NCI-H526 treated with DMSO at 0.1 percent for 48 hours (cell line): ENCODE results near the gene DPP6.
A peak's percentile ranks its signal among the peaks of the same experiment; 100 is the strongest.

Experiments
- DNase-seq: peaks from one replicate; lab custom pipeline; 2025; lab: John Stamatoyannopoulos, UW

DPP6 gene

GRCh38 chr7:154827007-154827406, 774.8 kb downstream of the DPP6 start:
- no peak for DNase-seq

DNA sequence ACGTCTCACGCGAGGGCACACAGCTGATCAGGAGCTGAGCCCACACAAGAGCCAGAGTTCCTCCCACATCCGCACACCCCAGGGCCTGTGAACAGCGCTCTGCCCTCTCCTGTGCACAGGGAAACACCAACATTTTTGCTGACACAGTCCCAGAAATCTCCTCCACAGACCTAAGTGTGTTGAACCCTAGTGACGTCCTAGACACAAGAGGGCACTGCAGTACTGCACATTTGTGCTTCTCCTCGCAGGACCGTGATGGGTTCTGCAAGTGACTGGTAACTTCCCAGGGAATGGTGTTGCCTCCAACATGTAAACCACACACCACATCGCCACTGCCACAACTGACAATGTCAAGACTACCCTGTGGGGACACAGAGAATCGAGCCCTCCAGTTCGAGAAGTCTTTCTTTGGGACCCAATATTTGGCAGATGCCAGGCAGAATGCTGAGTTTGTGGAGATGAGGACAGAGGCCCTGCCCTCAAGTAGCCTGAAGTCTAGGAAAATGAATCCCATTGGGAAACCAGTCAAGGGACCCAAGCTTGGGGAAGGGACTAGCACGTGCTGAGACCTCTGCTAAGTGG, 780.5 kb downstream of the DPP6 start:
- peak; percentile 62 for DNase-seq

- DNase-seq = no peak
Measured at GRCh38 chr7:154836021-154836448, 783.8 kb downstream of the DPP6 start.

DNA sequence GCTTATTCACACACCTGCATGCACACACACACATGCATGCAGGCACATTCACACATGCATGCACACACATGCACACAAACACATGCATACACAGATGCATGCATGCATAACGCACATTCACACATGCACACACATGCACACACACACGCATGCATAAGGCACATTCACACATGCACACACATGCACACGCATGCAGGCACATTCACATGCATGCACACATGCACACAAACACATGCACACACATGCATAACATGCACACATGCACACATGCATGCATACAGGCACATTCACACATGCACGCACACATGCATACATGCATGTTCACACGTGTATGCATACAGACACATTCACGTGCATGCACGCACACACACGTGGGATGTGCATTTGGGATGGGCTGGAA, 784.9 kb downstream of the DPP6 start:
- DNase-seq = no peak

GRCh38 chr7:154837622-154838021, 785.4 kb downstream of the DPP6 start:
- no peak for DNase-seq

GRCh38 chr7:154840086-154840485, 787.9 kb downstream of the DPP6 start:
- DNase-seq = no peak

GRCh38 chr7:154841731-154842331, 789.6 kb downstream of the DPP6 start:
- DNase-seq = peak; percentile 93

- no peak for DNase-seq
Measured at GRCh38 chr7:154842591-154842990, 790.4 kb downstream of the DPP6 start.

DNA sequence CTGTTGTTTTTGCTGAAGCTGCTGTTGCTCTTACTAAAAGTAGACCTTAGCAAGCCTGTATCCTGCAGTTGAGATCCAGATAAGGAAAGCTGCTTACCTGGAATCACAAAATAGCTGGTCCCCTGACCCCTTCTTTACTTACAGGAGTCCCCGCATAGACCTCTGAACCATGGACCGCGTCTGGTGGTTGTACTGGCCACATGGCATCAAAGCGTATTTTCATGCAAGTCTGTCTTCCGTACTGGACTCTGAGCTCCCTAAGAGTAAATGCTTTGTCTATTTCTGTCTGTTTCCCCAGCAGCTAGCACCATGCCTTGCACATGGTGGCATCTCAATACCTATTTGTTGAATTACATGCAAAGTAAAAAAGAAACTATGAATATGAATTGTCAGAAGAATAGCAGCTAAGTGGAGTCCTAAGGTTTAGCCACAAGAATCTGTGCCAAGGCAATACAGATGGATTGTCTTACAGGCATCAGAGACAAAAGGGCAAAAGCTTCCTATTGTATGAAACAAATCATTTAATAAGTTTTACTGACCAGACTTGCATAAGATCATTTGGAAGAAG, 791.6 kb downstream of the DPP6 start:
- no peak for DNase-seq

- no peak for DNase-seq
Measured at GRCh38 chr7:154844499-154844898, 792.3 kb downstream of the DPP6 start.

GRCh38 chr7:154844955-154845354, 792.8 kb downstream of the DPP6 start:
- no peak for DNase-seq

- no peak for DNase-seq
Measured at GRCh38 chr7:154848464-154848863, 796.3 kb downstream of the DPP6 start.

DNA sequence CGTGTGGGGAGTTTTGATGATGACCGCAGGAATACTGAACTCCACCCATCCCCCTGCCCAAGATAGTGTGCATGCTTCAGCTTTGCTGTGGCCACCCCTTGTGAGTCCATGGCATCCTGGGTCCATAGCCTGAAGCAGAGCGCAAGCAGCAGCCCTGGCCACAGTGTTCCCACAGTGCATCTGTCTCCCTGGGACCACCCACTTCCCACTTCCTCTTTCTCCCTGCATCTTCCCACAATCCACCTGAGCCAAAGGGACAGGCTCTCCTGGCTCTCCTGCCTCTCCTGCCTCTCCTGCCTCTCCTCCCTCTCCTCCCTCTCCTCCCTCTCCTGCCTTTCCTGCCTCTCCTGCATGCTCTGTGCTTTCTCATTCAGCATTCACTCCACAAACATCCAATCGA, 800.0 kb downstream of the DPP6 start:
- no peak for DNase-seq

- DNase-seq = no peak
Measured at GRCh38 chr7:154853063-154853726, 801.0 kb downstream of the DPP6 start.

GRCh38 chr7:154853727-154854095, 801.5 kb downstream of the DPP6 start:
- DNase-seq = no peak

GRCh38 chr7:154854836-154855235, 802.6 kb downstream of the DPP6 start:
- no peak for DNase-seq

GRCh38 chr7:154855366-154855765, 803.2 kb downstream of the DPP6 start:
- DNase-seq = no peak

GRCh38 chr7:154856733-154857132, 804.5 kb downstream of the DPP6 start:
- no peak for DNase-seq

DNA sequence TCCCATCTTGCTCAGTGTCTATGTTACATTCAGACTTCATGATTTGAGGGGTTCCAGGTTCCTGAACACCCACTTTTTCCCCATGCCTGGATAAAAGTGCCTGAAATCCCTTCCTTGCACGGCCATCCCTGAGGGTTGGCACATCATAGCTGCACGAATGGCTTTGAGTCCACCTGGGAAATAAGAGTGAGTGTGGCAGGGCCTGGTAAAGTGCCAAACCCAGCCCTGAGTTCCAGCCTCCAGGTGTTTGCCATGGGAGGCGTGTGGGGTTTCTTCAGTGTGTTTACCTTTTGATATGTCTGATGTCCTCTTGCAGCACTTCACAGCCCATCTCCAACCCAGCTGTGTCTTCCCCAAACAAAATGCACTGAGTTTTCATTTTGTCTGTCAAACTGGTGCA, 805.0 kb downstream of the DPP6 start:
- no peak for DNase-seq

DNA sequence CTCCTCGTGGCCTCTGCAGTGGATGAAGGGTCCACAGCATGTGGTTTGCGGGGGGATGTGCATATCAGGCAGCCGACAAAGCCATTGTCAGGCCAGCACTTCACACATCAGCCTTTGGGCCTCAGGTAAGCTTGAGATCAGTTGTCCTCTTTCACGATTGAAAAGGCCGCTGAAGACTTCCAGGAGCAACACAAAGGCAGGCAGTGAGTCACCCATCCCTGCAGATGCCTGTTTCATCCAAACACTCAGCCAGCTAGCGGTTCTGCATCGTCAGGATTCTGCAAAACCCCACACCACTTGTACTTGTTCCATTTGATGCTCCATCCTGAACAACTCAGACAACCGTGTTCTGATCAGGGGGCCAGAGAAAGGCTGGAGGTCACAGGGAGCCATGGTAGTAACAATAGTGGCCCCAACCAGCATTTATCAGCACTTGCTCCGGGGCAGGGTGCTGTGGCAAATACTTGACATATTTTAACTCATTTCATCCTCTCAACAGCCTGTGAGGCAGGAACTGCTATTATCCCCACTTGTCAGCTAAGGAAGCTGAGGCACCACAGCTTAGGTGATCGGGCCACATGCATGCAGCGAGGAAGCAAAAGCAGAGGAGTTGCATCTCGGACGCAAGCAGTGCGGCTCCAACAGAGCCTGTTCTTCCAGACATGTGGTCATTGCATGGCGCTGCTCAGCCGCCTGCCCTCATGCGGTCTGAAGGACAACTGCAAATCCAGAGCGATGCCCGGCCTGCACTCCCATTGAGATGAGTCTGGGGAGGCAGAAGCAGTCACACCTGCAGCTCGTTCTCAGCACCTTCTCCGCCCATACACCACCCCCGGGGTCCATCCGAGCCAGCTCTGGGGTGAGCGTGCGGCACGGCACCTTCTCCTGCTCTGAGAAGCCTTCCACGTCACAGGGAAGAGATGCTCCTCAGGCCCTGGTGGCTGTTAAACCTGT, 805.8 kb downstream of the DPP6 start:
- no peak for DNase-seq

DNA sequence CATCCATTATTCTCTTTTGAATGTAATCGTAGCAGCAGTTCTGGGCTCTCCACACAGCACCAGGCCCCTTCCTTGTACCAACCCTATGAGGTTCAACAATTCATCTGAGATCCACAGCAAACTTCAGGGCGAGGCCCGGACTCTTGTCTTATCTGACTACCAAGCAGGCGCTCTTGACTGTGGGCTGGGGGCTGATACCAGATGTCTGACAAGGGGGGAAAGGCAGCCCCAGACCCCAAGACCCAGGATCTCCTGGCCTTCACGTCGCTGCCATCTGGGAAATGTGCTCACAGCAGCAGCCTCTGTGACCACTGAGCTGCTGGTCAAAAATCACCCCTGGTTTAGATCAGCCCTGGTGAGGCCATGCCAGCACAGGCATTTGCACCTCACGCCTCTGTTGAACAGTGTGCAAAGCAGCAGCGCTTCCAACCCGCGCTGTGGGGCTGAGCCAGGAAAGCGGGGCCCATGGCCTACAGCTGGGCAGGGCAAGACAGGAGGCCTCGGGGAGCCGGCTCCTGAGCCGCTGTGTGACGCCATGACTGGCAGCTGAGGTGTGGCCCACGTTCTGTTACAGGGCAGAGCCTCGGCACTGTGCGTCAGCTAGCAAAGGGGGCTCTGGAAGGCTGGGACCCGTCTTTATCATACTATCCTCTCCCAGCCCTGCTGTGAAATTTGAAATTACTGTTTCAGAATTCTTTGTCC, 806.8 kb downstream of the DPP6 start:
- no peak for DNase-seq
